K562 (cell line): ENCODE measurements around the gene JPT2. TPM values are rescaled to one million over a fixed set of nuclear protein-coding genes. Genes with fewer than 3 reads are reported as not detected.

Experiments
- ATAC-seq: fragments of 200-7000 bp; cut with Tn5 transposase; 3 replicates; pipeline ENCODE4 v1.9.1; 2020; ENCODE audit warnings: moderate library complexity
- BruUV-seq: library from RNA; stranded (reverse); fragments of 400-500 nt; replicated peaks from 2 replicates; lab custom pipeline; 2021; lab: Mats Ljungman, UMichigan
- CTCF ChIA-PET: fragments of 300-600 bp; formaldehyde crosslinking; extraction: SDS; loops from one replicate; lab custom pipeline; 2021; ENCODE audit warnings: low intra/inter-chr PET ratio; lab: Yijun Ruan, JAX
- POLR2A ChIA-PET: fragments of 300-600, 350-650 bp; sonication (Branson Sonifier 250); formaldehyde crosslinking; extraction: SDS; loops from one replicate; lab custom pipeline; 2021; ENCODE audit warnings: antibody characterized with exemption, inconsistent platforms; lab: Yijun Ruan, JAX
- DNase-seq, 4 experiments: peaks; one replicate each; pipeline versions ENCODE4 v3.0.0 to v3.0.0-alpha.2; 2011 to 2018; ENCODE audit warnings: low spot score in 3 of 4, mixed read lengths in 3 of 4; ENCODE audit errors: extremely low read depth in 1 of 4
- FAIRE-seq: peaks from 2 replicates; lab custom pipeline; 2011; peaks lifted over from hg19 to GRCh38; lab: Jason Lieb, UNC
- H2AFZ ChIP-seq: 2 replicates; pipeline ENCODE4 v1.6.0; 2011; ENCODE audit warnings: low read depth, low read length, control low read depth, inconsistent platforms
- H3K27ac ChIP-seq: fragments of 200-600 bp; 3 replicates; pipeline ENCODE4 v1.8.0; 2011; ENCODE audit warnings: low read depth, mild to moderate bottlenecking, control low read depth, inconsistent platforms, low read length, moderate library complexity, mixed read lengths; ENCODE audit errors: extremely low read depth
- H3K27me3 ChIP-seq, 2 experiments: fragments of 300-600 bp in 1 of 2; 2 replicates in 1 of 2; 3 replicates in 1 of 2; pipeline versions ENCODE4 v1.6.0 to v1.8.0; 2011; ENCODE audit warnings: inconsistent platforms in 2 of 2, low read length in 2 of 2, mild to moderate bottlenecking in 1 of 2, mixed read lengths in 1 of 2, moderate library complexity in 1 of 2; ENCODE audit not compliant: control insufficient read depth in 2 of 2, insufficient read depth in 2 of 2
- H3K36me3 ChIP-seq: fragments of 300-600 bp; 3 replicates; pipeline ENCODE4 v1.8.0; 2011; ENCODE audit warnings: mild to moderate bottlenecking, low read length, inconsistent platforms; ENCODE audit not compliant: control insufficient read depth, insufficient read depth
- H3K4me1 ChIP-seq, 2 experiments: fragments of 200-600 bp in 1 of 2; replicated peaks in 1 of 2; 2 replicates in 1 of 2; 3 replicates in 1 of 2; pipeline versions ENCODE4 v1.5.1 to v1.8.0; 2011; ENCODE audit warnings: inconsistent platforms in 2 of 2, low read length in 2 of 2, mild to moderate bottlenecking in 1 of 2, mixed read lengths in 1 of 2, moderate library complexity in 1 of 2; ENCODE audit not compliant: control insufficient read depth in 2 of 2, insufficient read depth in 2 of 2
- H3K4me2 ChIP-seq: 2 replicates; pipeline ENCODE4 v1.6.1; 2011; ENCODE audit warnings: low read length, control low read depth, inconsistent platforms, mixed read lengths; ENCODE audit not compliant: insufficient read depth
- H3K4me3 ChIP-seq: fragments of 200-600 bp; sonication (generic), shearing (Covaris generic); 2 replicates; pipeline ENCODE4 v1.5.1; 2016; ENCODE audit warnings: control low read depth, inconsistent platforms
- H3K79me2 ChIP-seq: fragments of 200-600 bp; 3 replicates; pipeline ENCODE4 v1.8.0; 2011; ENCODE audit warnings: low read length, inconsistent platforms; ENCODE audit not compliant: control insufficient read depth, insufficient read depth
- H3K9ac ChIP-seq, 2 experiments: 2 replicates each; pipeline versions ENCODE4 v1.6.0 to v1.6.1; 2011; ENCODE audit warnings: low read depth in 2 of 2, low read length in 2 of 2, control low read depth in 1 of 2, inconsistent platforms in 1 of 2, mild to moderate bottlenecking in 1 of 2, mixed read lengths in 1 of 2; ENCODE audit not compliant: insufficient read depth in 1 of 2
- H3K9me1 ChIP-seq: one replicate; pipeline ENCODE4 v1.6.0; 2011; ENCODE audit warnings: inconsistent platforms, mild to moderate bottlenecking, low read length, moderate library complexity; ENCODE audit not compliant: control insufficient read depth, insufficient read depth
- H3K9me3 ChIP-seq: replicated peaks from 2 replicates; pipeline ENCODE4 v1.5.1; 2011; ENCODE audit warnings: low read depth, low read length, inconsistent platforms; ENCODE audit not compliant: control insufficient read depth, insufficient read depth
- H4K20me1 ChIP-seq: replicated peaks from 2 replicates; pipeline ENCODE4 v1.6.1; 2011; ENCODE audit warnings: low read length, inconsistent platforms, mixed read lengths; ENCODE audit not compliant: control insufficient read depth, insufficient read depth
- MXI1 ChIP-seq: IDR thresholded peaks from 2 replicates; pipeline ENCODE4 v1.6.1; 2011; ENCODE audit warnings: low read depth, mild to moderate bottlenecking, improper control_type of control experiment, low read length
- POLR2AphosphoS2 ChIP-seq: IDR thresholded peaks from 2 replicates; pipeline ENCODE4 v1.6.1; 2012; ENCODE audit warnings: low read length, improper control_type of control experiment
- ZNF197 ChIP-seq: fragments of 200-800 bp; sonication (Bioruptor generic); IDR thresholded peaks from 2 replicates; pipeline ENCODE4 v1.6.1; 2016; ENCODE audit warnings: low read depth, missing genetic modification characterization, missing compliant biosample characterization
- ZNF707 ChIP-seq: fragments of 250-450 bp; sonication (Bioruptor Pico); conservative IDR thresholded peaks from 2 replicates; pipeline ENCODE4 v1.8.0; 2022; ENCODE audit warnings: inconsistent platforms, mild to moderate bottlenecking, moderate library complexity
- WGBS: fragments of 100-300 bp; shearing (Covaris generic); methylation state at CpG from one replicate; pipeline ENCODE4 v1.1.6; 2016; ENCODE audit warnings: low coverage, mixed read lengths; ENCODE audit not compliant: insufficient coverage; ENCODE audit errors: missing lambda C conversion rate; 5-methylcytosine and 5-hydroxymethylcytosine counted together
- in situ Hi-C: fragments of 300-500 bp; cut with MboI; formaldehyde crosslinking; loops from 4 replicates; pipeline ENCODE4 v1.15.0; 2018; ENCODE audit warnings: inconsistent platforms, mixed read lengths
- intact Hi-C: fragments of 100-400 bp; cut with micrococcal nuclease; formaldehyde crosslinking; loops from 2 replicates; pipeline ENCODE4 v1.14.2; 2022
- polyA plus RNA-seq, 8 experiments: library from polyadenylated mRNA; depleted of rRNA in 4 of 8; stranded (reverse) in 5 of 8; unstranded in 3 of 8; fragments of >200 nt; fragmentation: Nextera tagmentation in 2 of 8; fragmentation: Illumina TruSeq in 1 of 8; extraction: Ambion mirVana in 2 of 8; extraction: Trizol in 1 of 8; gene quantifications; 2 replicates each; pipeline versions ENCODE4 v1.2.1 to v1.2.3, GENCODE V29; 2011 to 2014; ENCODE audit warnings: inconsistent platforms in 1 of 8, missing spikeins in 1 of 8
- total RNA-seq, 7 experiments: library from RNA; depleted of rRNA in 6 of 7; stranded (reverse); fragments of >200 nt in 6 of 7; fragmentation: Illumina TruSeq in 2 of 7; extraction: Trizol in 2 of 7; gene quantifications; 2 replicates each; pipeline versions ENCODE4 v1.2.1 to v1.2.3, GENCODE V29; 2011 to 2021; ENCODE audit warnings: low replicate concordance in 1 of 7
- TF ChIP-seq, protein P1 (sequence below): sonication (generic); formaldehyde crosslinking; IDR thresholded peaks from 2 replicates; pipeline ENCODE4 v1.9.0; 2022; ENCODE audit warnings: mild to moderate bottlenecking, missing genetic modification reagents
- TF ChIP-seq, protein P2 (sequence below): sonication (generic); formaldehyde crosslinking; IDR thresholded peaks from 2 replicates; pipeline ENCODE4 v1.8.0; 2022; ENCODE audit warnings: mild to moderate bottlenecking, missing genetic modification reagents
- TF ChIP-seq, protein P3 (sequence below): fragments of 250-450 bp; sonication (Bioruptor Pico); IDR thresholded peaks from 2 replicates; pipeline ENCODE4 v1.8.0; 2021; ENCODE audit warnings: moderate library complexity, mild to moderate bottlenecking, inconsistent platforms
- TF ChIP-seq, protein P4 (sequence below): sonication (generic); formaldehyde crosslinking; IDR thresholded peaks from 2 replicates; pipeline ENCODE4 v1.8.1; 2023; ENCODE audit warnings: mild to moderate bottlenecking, missing genetic modification reagents
- TF ChIP-seq, protein P5 (sequence below): fragments of 200-800 bp; sonication (Bioruptor generic); IDR thresholded peaks from 2 replicates; pipeline ENCODE4 v1.6.1; 2017; ENCODE audit warnings: missing genetic modification characterization, missing compliant biosample characterization

JPT2 gene
- total and polyA plus RNA-seq, 9 of the 15 experiments (the other 6 are each of a cell fraction or from before 2014, with no cell fraction given) = 25.5 to 133 (median 106) TPM

DNA sequence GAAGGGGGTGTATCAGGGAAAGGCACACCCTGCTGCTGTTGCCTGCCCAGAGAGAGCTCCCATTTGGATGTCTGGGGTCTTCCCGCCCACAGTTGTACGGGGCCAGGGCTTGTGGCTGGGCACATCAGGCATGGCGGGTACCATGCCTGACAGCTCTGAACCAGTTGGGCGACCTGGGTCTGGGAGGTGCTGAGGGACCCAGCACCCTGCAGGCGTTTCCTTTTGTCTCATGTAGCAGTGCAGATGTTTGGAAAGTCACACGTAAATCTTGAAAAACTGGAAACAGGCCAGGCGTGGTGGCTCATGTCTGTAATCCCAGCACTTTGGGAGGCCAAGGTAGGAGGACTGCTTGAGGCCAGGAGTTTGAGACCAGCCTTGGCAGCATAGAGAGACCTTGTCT is 8.4 kb upstream of the JPT2 start:
- CTCF ChIA-PET = no interaction called here
- ATAC-seq (no peak), FAIRE-seq (no peak), DNase-seq (no peak)
- Histone ChIP-seq H3K27me3 (no peaks in the 10 kb centered on the region), H3K27ac (no peak overlapping the region), H3K4me3 (no peak overlapping the region), H3K36me3 (peaks cover 95% of the 10 kb centered on the region), H2AFZ (no peak overlapping the region), H3K9me3 (no peaks in the 10 kb centered on the region), H3K79me2 (no peaks in the 10 kb centered on the region), H3K4me1 (no peaks in the 10 kb centered on the region), H4K20me1 (no peaks in the 10 kb centered on the region), H3K9me1 (no peaks in the 10 kb centered on the region), H3K9ac (no peak overlapping the region), H3K4me2 (no peak overlapping the region)
- 95% methylated on average over 6 of the region's 7 CpGs for WGBS
- POLR2A ChIA-PET = no interaction called here
- TF ChIP-seq, protein P1, sequence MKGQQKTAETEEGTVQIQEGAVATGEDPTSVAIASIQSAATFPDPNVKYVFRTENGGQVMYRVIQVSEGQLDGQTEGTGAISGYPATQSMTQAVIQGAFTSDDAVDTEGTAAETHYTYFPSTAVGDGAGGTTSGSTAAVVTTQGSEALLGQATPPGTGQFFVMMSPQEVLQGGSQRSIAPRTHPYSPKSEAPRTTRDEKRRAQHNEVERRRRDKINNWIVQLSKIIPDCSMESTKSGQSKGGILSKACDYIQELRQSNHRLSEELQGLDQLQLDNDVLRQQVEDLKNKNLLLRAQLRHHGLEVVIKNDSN (CRISPR knock-in tag) = no peak
- TF ChIP-seq, protein P2, sequence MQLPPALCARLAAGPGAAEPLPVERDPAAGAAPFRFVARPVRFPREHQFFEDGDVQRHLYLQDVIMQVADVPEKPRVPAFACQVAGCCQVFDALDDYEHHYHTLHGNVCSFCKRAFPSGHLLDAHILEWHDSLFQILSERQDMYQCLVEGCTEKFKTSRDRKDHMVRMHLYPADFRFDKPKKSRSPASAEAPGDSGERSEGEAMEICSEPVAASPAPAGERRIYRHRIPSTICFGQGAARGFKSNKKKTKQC (CRISPR knock-in tag) = no peak
- in situ Hi-C loops (no loop called here), intact Hi-C loops (no loop called here)
- BruUV-seq = no TSS peak

DNA sequence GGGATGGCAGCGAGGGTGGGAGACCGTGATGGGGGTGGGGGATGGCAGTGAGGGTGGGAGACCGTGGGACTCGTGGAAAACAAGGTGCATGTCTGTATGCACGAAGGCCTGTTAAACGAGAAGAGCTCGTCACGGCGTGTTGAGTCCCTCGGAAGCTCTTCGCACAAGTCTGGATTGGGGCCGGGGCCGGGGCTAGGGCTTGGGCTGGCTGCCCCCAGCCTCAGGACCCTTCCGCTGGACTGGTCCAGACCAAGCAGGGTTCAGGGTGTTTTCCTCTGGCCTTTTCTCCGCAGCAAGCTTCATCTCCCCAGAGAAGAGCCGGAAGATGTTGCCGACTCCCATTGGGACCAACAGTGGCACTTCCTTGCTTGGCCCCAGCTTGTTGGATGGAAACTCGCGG is 7.7 kb upstream of the JPT2 start:
- Histone ChIP-seq H3K4me1 (no peaks in the 10 kb centered on the region), H3K4me3 (no peak overlapping the region), H3K79me2 (no peaks in the 10 kb centered on the region), H3K27me3 (no peaks in the 10 kb centered on the region), H3K4me2 (no peak overlapping the region), H3K9me1 (no peaks in the 10 kb centered on the region), H2AFZ (no peak overlapping the region), H4K20me1 (no peaks in the 10 kb centered on the region), H3K9me3 (no peaks in the 10 kb centered on the region), H3K27ac (no peak overlapping the region), H3K9ac (no peak overlapping the region), H3K36me3 (peaks cover 95% of the 10 kb centered on the region)
- in situ Hi-C loops = no loop called here
- 93% methylated on average over 5 of the region's 19 CpGs for WGBS
- ChIA-PET CTCF (no interaction called here), POLR2A (no interaction called here)
- intact Hi-C loops = no loop called here
- FAIRE-seq = no peak
- DNase-seq = no peak
- ATAC-seq = no peak
- no TSS peak for BruUV-seq
- TF ChIP-seq MXI1 = no peak
- TF ChIP-seq POLR2AphosphoS2 = no peak
- TF ChIP-seq, protein P3, sequence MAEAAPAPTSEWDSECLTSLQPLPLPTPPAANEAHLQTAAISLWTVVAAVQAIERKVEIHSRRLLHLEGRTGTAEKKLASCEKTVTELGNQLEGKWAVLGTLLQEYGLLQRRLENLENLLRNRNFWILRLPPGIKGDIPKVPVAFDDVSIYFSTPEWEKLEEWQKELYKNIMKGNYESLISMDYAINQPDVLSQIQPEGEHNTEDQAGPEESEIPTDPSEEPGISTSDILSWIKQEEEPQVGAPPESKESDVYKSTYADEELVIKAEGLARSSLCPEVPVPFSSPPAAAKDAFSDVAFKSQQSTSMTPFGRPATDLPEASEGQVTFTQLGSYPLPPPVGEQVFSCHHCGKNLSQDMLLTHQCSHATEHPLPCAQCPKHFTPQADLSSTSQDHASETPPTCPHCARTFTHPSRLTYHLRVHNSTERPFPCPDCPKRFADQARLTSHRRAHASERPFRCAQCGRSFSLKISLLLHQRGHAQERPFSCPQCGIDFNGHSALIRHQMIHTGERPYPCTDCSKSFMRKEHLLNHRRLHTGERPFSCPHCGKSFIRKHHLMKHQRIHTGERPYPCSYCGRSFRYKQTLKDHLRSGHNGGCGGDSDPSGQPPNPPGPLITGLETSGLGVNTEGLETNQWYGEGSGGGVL (CRISPR knock-in tag) = no peak
- TF ChIP-seq, protein P4, sequence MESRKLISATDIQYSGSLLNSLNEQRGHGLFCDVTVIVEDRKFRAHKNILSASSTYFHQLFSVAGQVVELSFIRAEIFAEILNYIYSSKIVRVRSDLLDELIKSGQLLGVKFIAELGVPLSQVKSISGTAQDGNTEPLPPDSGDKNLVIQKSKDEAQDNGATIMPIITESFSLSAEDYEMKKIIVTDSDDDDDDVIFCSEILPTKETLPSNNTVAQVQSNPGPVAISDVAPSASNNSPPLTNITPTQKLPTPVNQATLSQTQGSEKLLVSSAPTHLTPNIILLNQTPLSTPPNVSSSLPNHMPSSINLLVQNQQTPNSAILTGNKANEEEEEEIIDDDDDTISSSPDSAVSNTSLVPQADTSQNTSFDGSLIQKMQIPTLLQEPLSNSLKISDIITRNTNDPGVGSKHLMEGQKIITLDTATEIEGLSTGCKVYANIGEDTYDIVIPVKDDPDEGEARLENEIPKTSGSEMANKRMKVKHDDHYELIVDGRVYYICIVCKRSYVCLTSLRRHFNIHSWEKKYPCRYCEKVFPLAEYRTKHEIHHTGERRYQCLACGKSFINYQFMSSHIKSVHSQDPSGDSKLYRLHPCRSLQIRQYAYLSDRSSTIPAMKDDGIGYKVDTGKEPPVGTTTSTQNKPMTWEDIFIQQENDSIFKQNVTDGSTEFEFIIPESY (CRISPR knock-in tag) = no peak
- no peak for TF ChIP-seq ZNF707 (CRISPR knock-in tag)
- TF ChIP-seq ZNF197 = no peak
- TF ChIP-seq, protein P5, sequence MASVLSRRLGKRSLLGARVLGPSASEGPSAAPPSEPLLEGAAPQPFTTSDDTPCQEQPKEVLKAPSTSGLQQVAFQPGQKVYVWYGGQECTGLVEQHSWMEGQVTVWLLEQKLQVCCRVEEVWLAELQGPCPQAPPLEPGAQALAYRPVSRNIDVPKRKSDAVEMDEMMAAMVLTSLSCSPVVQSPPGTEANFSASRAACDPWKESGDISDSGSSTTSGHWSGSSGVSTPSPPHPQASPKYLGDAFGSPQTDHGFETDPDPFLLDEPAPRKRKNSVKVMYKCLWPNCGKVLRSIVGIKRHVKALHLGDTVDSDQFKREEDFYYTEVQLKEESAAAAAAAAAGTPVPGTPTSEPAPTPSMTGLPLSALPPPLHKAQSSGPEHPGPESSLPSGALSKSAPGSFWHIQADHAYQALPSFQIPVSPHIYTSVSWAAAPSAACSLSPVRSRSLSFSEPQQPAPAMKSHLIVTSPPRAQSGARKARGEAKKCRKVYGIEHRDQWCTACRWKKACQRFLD (CRISPR knock-in tag) = no peak
